B cell (primary cell): ENCODE results near the gene SLC7A6.

Experiments
- EZH2 ChIP-seq: IDR thresholded peaks from 2 replicates; pipeline ENCODE4 v1.6.1; 2012; ENCODE audit warnings: borderline replicate concordance, low read depth, mild to moderate bottlenecking, moderate library complexity, low read length; ENCODE audit not compliant: insufficient read depth, poor library complexity, severe bottlenecking
- TF ChIP-seq, protein P1 (sequence below): fragments of 200-600 bp; IDR thresholded peaks from one replicate; pipeline ENCODE4 v1.8.0; 2022; ENCODE audit warnings: antibody characterized with exemption, mild to moderate bottlenecking

DNA sequence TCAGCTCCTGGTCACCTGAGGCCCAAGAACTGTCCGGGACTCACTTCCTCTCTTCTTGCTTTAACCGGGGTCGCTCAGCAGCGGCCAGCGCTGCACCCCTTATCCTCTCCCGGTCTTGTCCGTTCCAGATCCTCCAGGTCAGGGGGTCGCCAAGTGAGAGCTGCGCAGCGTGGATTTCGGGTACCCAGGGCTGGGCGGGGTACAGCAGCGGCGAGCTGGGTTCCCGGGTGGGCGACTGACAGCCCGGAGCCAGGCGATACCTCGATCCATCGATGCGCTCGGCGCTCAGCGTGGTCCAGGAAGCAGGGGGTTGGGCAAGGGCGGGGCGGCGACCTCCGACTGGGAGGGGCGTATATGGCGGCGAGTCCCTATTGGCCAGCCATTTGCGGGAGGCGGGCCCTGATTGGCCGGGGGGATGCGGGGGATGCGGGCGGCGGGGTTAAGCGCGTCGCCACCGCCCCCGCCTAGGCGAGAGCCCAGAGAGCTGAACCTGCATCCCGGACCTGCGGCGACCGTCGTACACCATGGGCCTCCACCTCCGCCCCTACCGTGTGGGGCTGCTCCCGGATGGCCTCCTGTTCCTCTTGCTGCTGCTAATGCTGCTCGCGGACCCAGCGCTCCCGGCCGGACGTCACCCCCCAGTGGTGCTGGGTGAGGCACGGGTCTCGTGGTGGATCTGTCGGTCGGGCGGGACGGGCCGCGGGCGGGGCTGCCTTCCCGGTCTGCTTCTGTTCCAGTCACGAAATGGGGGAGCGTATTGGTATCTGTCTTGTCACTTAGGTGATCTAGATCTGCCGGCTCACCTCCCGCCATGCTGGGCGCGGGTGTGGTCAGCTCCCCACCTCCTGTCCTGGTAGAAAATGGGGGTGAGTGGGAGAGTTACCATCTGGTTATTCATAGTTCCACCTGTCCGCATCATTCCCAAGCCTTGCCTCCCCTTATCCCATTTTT, 19.1 kb upstream of the SLC7A6 start, which contains the start of gene PLA2G15:
- TF ChIP-seq, protein P1, sequence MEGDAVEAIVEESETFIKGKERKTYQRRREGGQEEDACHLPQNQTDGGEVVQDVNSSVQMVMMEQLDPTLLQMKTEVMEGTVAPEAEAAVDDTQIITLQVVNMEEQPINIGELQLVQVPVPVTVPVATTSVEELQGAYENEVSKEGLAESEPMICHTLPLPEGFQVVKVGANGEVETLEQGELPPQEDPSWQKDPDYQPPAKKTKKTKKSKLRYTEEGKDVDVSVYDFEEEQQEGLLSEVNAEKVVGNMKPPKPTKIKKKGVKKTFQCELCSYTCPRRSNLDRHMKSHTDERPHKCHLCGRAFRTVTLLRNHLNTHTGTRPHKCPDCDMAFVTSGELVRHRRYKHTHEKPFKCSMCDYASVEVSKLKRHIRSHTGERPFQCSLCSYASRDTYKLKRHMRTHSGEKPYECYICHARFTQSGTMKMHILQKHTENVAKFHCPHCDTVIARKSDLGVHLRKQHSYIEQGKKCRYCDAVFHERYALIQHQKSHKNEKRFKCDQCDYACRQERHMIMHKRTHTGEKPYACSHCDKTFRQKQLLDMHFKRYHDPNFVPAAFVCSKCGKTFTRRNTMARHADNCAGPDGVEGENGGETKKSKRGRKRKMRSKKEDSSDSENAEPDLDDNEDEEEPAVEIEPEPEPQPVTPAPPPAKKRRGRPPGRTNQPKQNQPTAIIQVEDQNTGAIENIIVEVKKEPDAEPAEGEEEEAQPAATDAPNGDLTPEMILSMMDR, result no peak
- no peak for TF ChIP-seq EZH2
